ENCODE results near the gene FAM163B. TPM values are rescaled to one million over a fixed set of nuclear protein-coding genes. Genes with fewer than 3 reads are reported as not detected.

The FAM163B gene
- polyA plus RNA-seq, 1 donor (not counting 4 experiments of a cell fraction or from before 2014, with no cell fraction given), result not detected

DNA sequence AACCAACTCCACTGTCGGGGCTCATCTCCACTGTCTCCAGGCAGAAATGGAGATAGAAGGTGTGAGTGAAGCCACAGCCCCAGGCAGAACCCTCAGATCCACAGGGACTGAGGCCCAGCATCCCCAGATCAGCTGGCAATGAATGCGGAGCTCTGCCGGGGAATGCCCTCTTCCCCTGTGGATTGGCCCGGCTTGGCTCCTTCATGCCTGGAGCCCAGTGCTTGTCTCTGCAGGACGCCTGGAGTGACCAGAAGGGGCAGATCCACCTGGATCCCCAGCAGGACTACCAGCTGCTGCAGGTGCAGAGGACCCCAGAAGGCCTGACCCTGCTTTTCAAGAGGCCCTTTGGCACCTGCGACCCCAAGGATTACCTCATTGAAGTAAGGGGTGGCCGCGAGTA lies 30.4 kb upstream of the FAM163B start:
- TF ChIP-seq CTCF (optimal IDR thresholded peaks at IDR 0.05 in 1 of 3, IDR thresholded peaks at IDR 0.05 in 1 of 3, conservative IDR thresholded peaks at IDR 0.05 in 1 of 3; ENCODE audit: extremely low read depth in 1 of 3, insufficient read depth in 2 of 3, low read length in 3 of 3) (no peak), EZH2 (IDR thresholded peaks at IDR 0.05; ENCODE audit: low read length) (no peak)
- dilution Hi-C loops (cut with MboI; ENCODE audit: extremely low pct_ligation_motif_present, low sequenced_read_pairs), result no loop called here
- no peak for DNase-seq (ENCODE audit: low read depth, low spot score)
- Histone ChIP-seq H3K27me3 (ENCODE audit: control insufficient read depth, extremely low read depth, insufficient read depth, low read length) (peaks cover 8% of the 10 kb centered on the region), H3K9me3 (ENCODE audit: control insufficient read depth, low read depth, low read length) (no peaks in the 10 kb centered on the region), H3K4me1 (ENCODE audit: control insufficient read depth, extremely low read depth, insufficient read depth, low read length) (no peaks in the 10 kb centered on the region), H3K9ac (ENCODE audit: control insufficient read depth, extremely low read depth, insufficient read depth, low read length) (no peak overlapping the region), H3K4me3 (ENCODE audit: control insufficient read depth in 2 of 3, extremely low read depth in 1 of 3, insufficient read depth in 2 of 3, low read depth in 1 of 3, low read length in 3 of 3) (no peak overlapping the region), H3K4me2 (ENCODE audit: control insufficient read depth, extremely low read depth, insufficient read depth, low read depth, low read length) (no peak overlapping the region), H3K79me2 (ENCODE audit: control insufficient read depth, insufficient read depth, low read length) (no peaks in the 10 kb centered on the region), H4K20me1 (ENCODE audit: control insufficient read depth, extremely low read depth, insufficient read depth, low read length) (no peaks in the 10 kb centered on the region), H3K27ac (ENCODE audit: control insufficient read depth, insufficient read depth, low read length) (no peak overlapping the region), H3K9me1 (ENCODE audit: control insufficient read depth, extremely low read depth, insufficient read depth, low read length) (no peaks in the 10 kb centered on the region), H3K36me3 (ENCODE audit: control insufficient read depth in 2 of 2, extremely low read depth in 1 of 2, insufficient read depth in 2 of 2, low read length in 2 of 2) (no peaks in the 10 kb centered on the region), H2AFZ (ENCODE audit: control insufficient read depth, low read length) (no peak overlapping the region)
- FAIRE-seq, result no peak

DNA sequence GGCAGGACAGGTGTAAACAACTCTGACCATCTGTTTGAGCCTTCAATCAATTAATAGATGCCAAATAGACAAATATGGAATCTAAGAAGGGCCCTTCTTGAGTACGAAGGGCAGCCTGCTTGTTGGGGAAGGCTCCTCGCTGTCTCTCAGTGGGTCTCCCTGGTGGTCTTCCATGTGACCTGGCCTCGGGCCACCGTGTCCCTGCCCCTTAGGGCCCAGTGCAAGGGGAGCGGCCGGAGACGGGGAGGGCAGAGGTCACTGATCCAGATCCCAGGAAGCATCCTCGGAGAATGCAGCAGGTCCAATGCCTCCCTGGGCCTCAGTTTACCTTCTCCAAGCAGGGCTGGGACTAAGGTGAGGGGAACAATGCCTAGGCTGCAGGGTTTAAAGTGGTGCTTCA lies 29.5 kb upstream of the FAM163B start:
- H2AFZ ChIP-seq (ENCODE audit: control insufficient read depth, low read length), result no peak overlapping the region
- peaks cover 17% of the 10 kb centered on the region for H3K27me3 ChIP-seq (ENCODE audit: control insufficient read depth, extremely low read depth, insufficient read depth, low read length)
- no peak overlapping the region for H3K4me2 ChIP-seq (ENCODE audit: control insufficient read depth, extremely low read depth, insufficient read depth, low read depth, low read length)
- no peaks in the 10 kb centered on the region for H4K20me1 ChIP-seq (ENCODE audit: control insufficient read depth, extremely low read depth, insufficient read depth, low read length)
- no peak overlapping the region for H3K4me3 ChIP-seq (ENCODE audit: control insufficient read depth in 2 of 3, extremely low read depth in 1 of 3, insufficient read depth in 2 of 3, low read depth in 1 of 3, low read length in 3 of 3)
- no peaks in the 10 kb centered on the region for H3K36me3 ChIP-seq (ENCODE audit: control insufficient read depth in 2 of 2, extremely low read depth in 1 of 2, insufficient read depth in 2 of 2, low read length in 2 of 2)
- no peak overlapping the region for H3K9ac ChIP-seq (ENCODE audit: control insufficient read depth, extremely low read depth, insufficient read depth, low read length)
- H3K9me1 ChIP-seq (ENCODE audit: control insufficient read depth, extremely low read depth, insufficient read depth, low read length), result no peaks in the 10 kb centered on the region
- dilution Hi-C loops (cut with MboI; ENCODE audit: extremely low pct_ligation_motif_present, low sequenced_read_pairs), result no loop called here
- no peak for FAIRE-seq
- H3K79me2 ChIP-seq (ENCODE audit: control insufficient read depth, insufficient read depth, low read length), result no peaks in the 10 kb centered on the region
- H3K27ac ChIP-seq (ENCODE audit: control insufficient read depth, insufficient read depth, low read length), result no peak overlapping the region
- DNase-seq (ENCODE audit: low read depth, low spot score), result no peak
- H3K9me3 ChIP-seq (ENCODE audit: control insufficient read depth, low read depth, low read length), result no peaks in the 10 kb centered on the region
- no peaks in the 10 kb centered on the region for H3K4me1 ChIP-seq (ENCODE audit: control insufficient read depth, extremely low read depth, insufficient read depth, low read length)
- TF ChIP-seq CTCF (optimal IDR thresholded peaks at IDR 0.05 in 1 of 3, IDR thresholded peaks at IDR 0.05 in 1 of 3, conservative IDR thresholded peaks at IDR 0.05 in 1 of 3; ENCODE audit: extremely low read depth in 1 of 3, insufficient read depth in 2 of 3, low read length in 3 of 3) (no peak), EZH2 (IDR thresholded peaks at IDR 0.05; ENCODE audit: low read length) (no peak)

Measured in keratinocyte (primary cell).